ENCODE measurements around the gene ARL13B. TPM values are rescaled to one million over a fixed set of nuclear protein-coding genes. Genes with fewer than 3 reads are reported as not detected.

ARL13B gene
- polyA plus RNA-seq, 1 experiment, result 4.6 TPM

- H3K4me3 ChIP-seq (ENCODE audit: low read depth, low read length), result no peak overlapping the region
- CTCF ChIA-PET, result interaction anchor here (1.0 to 2.2 kb wide), 2 partner anchors 15 to 80 kb away, joined by 3 to 5 read pairs; no protein-coding TSS in a partner anchor
These were observed 8.8 kb downstream of the ARL13B start for GRCh38 chr3:93988764-93989163.

GRCh38 chr3:93989241-93989640 lies 9.3 kb downstream of the ARL13B start:
- Histone ChIP-seq H3K4me3 (ENCODE audit: low read depth, low read length) (no peak overlapping the region), H3K36me3 (ENCODE audit: control insufficient read depth, insufficient read depth, low read length) (no peaks in the 10 kb centered on the region), H3K27me3 (ENCODE audit: control insufficient read depth, insufficient read depth, low read length) (no peaks in the 10 kb centered on the region)
- DNase-seq (ENCODE audit: low read depth), result no peak
- no peak for TF ChIP-seq CTCF (IDR thresholded peaks at IDR 0.05; ENCODE audit: insufficient read depth, low read depth, low read length)
- POLR2A ChIA-PET, result no interaction called here
- CTCF ChIA-PET, result interaction anchor here (1.0 to 2.2 kb wide), 2 partner anchors 14 to 79 kb away, joined by 3 to 5 read pairs; no protein-coding TSS in a partner anchor

More at GRCh38 chr3:93988764-93989163, 8.8 kb downstream of the ARL13B start:
- no peak for TF ChIP-seq CTCF (IDR thresholded peaks at IDR 0.05; ENCODE audit: insufficient read depth, low read depth, low read length)
- Histone ChIP-seq H3K27me3 (ENCODE audit: control insufficient read depth, insufficient read depth, low read length) (no peaks in the 10 kb centered on the region), H3K36me3 (ENCODE audit: control insufficient read depth, insufficient read depth, low read length) (no peaks in the 10 kb centered on the region)
- DNase-seq (ENCODE audit: low read depth), result no peak
- POLR2A ChIA-PET, result no interaction called here

GRCh38 chr3:93991631-93992030 lies 11.7 kb downstream of the ARL13B start:
- CTCF ChIA-PET, result interaction anchor here (1.0 kb wide), 1 partner anchor 11 kb away, joined by 3 read pairs; no protein-coding TSS in a partner anchor
- POLR2A ChIA-PET, result no interaction called here
- no peak overlapping the region for H3K4me3 ChIP-seq (ENCODE audit: low read depth, low read length)

GRCh38 chr3:93992207-93992606 lies 12.3 kb downstream of the ARL13B start:
- TF ChIP-seq CTCF (IDR thresholded peaks at IDR 0.05; ENCODE audit: insufficient read depth, low read depth, low read length), result no peak
- DNase-seq (ENCODE audit: low read depth), result no peak
- no peaks in the 10 kb centered on the region for H3K27me3 ChIP-seq (ENCODE audit: control insufficient read depth, insufficient read depth, low read length)
- H3K36me3 ChIP-seq (ENCODE audit: control insufficient read depth, insufficient read depth, low read length), result no peaks in the 10 kb centered on the region
- ChIA-PET POLR2A (no interaction called here), CTCF (interaction anchor here (1.3 to 1.6 kb wide), 2 partner anchors 11 to 13 kb away, joined by 4 to 5 read pairs; no protein-coding TSS in a partner anchor)
- H3K4me3 ChIP-seq (ENCODE audit: low read depth, low read length), result no peak overlapping the region

More at GRCh38 chr3:93991631-93992030, 11.7 kb downstream of the ARL13B start:
- no peaks in the 10 kb centered on the region for H3K27me3 ChIP-seq (ENCODE audit: control insufficient read depth, insufficient read depth, low read length)
- H3K36me3 ChIP-seq (ENCODE audit: control insufficient read depth, insufficient read depth, low read length), result no peaks in the 10 kb centered on the region
- no peak for DNase-seq (ENCODE audit: low read depth)
- TF ChIP-seq CTCF (IDR thresholded peaks at IDR 0.05; ENCODE audit: insufficient read depth, low read depth, low read length), result no peak

- Histone ChIP-seq H3K4me3 (ENCODE audit: low read depth, low read length) (no peak overlapping the region), H3K36me3 (ENCODE audit: control insufficient read depth, insufficient read depth, low read length) (no peaks in the 10 kb centered on the region), H3K27me3 (ENCODE audit: control insufficient read depth, insufficient read depth, low read length) (no peaks in the 10 kb centered on the region)
- no peak for DNase-seq (ENCODE audit: low read depth)
- no peak for TF ChIP-seq CTCF (IDR thresholded peaks at IDR 0.05; ENCODE audit: insufficient read depth, low read depth, low read length)
- ChIA-PET CTCF (interaction anchor here (1.0 to 1.3 kb wide), 2 partner anchors 11 to 75 kb away, joined by 3 to 5 read pairs; no protein-coding TSS in a partner anchor), POLR2A (no interaction called here)
These were observed 14.1 kb downstream of the ARL13B start for GRCh38 chr3:93994056-93994455.

Data from BJ (cell line).